HG03196 (cell line): ENCODE data around the gene SFTPD.
"Not testable (repeated sequence)": the region's sequence is repeated elsewhere in the genome, so short reads cannot be mapped to it uniquely, and the experiment has no call there.

ENCODE experiments used
- ATAC-seq: cut with Tn5 transposase; IDR thresholded peaks from one replicate; pipeline ENCODE4 v1.9.1; 2021; ENCODE audit not compliant: unreplicated experiment

Gene SFTPD

DNA sequence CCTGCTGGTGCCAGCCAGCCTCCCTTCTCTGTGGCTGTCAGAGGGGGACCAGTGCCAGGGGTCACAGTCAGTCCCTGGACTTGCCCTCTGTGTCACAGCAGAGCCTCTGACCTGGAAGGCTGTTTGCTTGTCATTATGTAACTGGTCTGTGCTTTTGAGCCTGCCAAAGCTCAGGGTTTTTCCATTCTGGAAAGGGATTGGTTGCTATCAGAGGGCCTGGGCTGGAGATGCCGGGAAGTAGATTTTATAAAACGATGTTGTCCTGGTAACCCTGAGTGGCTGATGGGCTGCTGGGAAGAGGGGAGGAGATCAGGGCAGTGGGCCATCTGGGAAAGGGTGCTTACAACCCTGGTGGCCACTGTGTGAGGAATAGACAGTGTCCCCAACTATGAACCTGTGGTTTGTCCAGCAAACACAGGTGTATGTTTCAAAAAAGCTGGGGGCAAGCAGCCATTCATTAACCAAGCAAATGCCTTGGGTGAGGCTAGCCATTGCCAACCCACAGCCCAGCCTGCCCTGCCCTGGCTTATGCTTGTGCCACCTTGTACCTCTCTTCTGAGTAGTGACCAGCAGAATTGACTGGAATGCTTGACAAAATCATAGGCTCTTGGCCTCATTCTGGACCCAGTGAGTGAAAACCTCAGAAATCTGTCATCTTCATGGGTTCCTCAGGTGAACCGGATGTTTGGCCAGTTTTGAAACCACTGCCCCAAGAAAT lies 21.6 kb downstream of the SFTPD start:
- ATAC-seq: no peak

DNA sequence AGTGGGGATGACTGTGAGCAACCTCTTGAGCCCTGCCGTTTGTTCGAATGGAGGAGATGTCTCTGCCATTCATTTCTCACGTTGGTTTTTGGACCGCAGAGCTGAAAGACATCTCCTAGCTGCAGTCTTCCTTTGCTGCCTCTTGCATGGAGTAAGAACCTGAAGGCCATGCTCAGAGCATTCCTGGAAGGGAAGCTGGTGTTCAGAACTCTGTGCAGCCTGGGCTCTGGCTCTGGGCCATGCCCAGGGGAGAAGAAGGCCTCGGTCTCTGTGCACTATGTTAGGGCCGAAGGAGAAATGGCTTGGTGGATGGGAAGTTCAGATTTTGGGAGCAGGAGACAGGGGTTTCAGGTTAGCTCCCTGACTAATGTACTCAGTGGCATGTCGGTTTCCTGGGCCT lies 22.9 kb downstream of the SFTPD start:
- ATAC-seq: no peak

DNA sequence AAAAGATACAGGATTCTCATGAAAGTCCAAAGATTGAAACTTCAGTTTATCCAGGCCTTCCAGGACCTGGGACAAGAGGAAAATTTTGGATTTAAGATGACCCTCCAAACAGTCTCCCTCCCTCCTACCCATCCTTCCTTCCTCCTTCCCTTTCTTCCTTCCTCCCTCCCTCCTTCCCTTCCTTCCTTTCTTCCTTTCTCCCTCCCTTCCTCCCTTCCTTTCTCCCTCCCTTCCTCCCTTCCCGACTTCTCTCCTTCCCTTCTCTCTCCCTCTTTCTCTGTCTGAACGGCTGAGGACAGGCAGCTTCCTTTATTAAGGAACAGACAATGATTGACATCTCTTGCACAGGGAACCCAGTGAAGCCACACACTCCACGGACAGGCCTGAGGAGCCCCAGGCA lies 23.3 kb downstream of the SFTPD start:
- no peak for ATAC-seq

DNA sequence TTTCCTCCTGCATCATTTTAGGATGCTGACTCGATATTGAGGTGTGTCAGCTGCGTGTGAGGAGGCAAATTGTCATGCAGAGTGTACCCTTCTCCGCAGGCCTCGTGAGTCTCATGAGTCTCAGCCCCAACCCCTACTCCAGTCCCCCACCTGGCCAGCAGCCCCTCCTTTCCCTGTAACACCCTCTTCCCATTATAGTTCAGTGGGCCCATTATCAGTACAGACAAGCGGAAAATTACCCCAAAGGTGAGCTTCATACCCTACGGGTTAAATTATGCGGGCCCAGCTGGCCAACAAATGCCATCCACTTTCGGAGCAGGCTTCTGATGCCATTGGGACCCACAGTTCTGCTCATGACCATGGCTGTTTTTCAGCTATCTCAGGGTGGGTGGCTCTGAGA lies 25.2 kb downstream of the SFTPD start:
- no peak for ATAC-seq

DNA sequence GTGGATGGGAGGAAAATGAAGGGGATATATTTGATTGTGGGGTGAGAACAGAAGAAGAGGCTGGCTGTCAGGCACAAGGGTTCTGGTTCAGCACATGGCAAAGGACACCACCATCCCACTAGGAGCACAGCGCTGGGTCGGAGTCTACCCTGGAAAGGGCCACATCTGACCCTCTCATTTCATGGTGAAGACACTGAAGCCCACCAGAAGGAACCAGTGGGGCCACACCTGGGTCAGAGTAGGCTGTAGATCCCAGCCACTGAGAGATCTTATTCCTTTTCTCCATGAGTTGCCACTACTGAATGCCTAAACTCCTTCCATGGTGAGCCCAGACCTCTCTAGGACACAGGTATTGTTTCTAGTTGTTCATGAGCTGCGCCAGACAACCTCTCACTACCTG lies 25.8 kb downstream of the SFTPD start:
- no peak for ATAC-seq

DNA sequence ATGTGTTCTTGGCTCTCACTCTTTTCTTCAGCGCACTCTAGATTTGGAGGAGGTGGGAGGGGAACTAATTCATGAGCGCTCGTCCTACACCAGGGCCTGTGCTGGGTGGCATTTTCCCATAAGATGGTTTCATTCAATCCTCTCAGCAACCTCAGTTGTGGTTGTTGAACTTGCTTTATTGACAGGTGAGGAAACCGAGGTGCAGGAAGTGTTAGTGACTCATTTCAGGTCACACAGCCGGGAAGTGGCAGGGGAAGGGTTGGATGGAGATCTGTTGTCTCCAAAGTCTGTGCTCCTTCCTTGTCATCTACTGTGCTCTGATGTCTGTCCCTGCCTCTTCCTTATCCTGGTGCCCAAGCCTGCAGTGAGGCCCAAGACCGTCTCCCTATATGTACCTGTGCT lies 26.9 kb downstream of the SFTPD start:
- not testable (repeated sequence) for ATAC-seq

DNA sequence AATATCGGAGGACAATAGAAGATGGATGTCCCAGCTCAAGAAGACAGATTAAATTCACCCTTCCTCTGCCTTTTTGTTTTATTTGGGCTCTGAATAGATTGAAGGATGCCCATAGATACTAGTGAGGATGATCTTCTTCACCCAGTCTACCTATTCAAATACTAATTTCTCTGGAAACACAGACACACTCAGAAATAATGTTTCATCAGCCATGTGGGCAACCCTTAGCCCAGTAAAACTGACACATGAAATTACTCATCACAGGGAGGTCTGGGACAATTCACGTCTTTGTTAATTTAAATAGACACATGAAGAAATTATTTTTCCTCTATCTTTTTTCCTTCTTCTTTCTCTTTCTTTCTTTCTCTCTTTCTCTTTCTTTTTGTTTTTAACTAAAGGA lies 33.1 kb downstream of the SFTPD start:
- ATAC-seq: not testable (repeated sequence)

DNA sequence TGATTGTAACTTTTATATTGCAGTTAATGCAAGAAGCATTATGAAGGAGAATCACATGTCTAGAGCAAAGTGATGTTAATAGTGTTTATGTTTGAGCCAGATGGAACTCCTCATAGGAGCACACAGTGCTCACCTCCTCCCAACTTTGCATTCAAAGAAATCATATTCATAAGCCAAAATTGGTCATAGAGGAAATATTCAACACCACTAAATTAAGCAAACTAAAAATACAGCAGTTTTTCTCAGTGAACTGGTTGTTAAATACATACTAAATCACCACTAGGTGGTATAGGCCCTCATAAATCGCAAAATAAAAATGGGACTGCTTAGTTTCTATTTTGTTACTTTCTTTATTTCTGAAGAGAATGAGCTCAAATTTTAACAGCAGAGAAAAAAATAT lies 34.4 kb downstream of the SFTPD start:
- not testable (repeated sequence) for ATAC-seq

DNA sequence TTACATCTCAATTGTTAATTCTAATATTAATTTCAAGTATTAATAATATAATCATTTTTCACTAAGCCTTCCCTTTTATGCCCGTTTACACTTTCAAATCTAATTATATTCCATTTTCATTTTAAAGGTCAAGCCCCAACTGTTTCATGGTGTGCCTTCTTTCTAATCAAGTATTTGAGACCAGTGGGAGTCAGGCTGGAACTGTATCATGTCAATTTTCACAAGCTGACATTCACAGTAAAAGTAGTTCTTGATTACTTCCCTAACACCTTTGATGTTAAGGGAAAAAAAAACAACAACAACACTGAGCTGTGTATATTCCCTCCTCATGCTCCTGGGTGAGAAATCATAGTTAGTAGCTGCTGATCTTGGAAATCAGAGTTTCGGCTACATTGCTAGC lies 38.1 kb downstream of the SFTPD start:
- ATAC-seq: no peak

DNA sequence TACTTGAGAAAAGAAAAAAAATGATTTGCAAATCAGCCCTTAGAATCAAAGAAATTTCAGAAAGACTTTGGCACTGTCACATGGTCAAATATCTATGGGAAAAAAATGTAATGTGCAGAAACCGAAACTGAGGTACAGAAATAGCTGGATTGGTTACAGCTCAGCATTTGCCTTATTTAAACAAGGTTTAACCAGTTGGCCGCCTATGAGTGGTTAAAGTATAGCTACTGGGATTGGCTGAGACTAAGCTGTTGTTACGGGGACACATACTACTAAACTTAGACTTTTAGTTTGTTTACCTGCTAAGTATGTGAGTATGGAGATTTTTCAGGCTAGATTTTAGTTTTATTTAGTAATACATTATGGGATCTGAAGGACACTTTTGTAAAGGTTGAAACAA lies 38.6 kb downstream of the SFTPD start:
- no peak for ATAC-seq

DNA sequence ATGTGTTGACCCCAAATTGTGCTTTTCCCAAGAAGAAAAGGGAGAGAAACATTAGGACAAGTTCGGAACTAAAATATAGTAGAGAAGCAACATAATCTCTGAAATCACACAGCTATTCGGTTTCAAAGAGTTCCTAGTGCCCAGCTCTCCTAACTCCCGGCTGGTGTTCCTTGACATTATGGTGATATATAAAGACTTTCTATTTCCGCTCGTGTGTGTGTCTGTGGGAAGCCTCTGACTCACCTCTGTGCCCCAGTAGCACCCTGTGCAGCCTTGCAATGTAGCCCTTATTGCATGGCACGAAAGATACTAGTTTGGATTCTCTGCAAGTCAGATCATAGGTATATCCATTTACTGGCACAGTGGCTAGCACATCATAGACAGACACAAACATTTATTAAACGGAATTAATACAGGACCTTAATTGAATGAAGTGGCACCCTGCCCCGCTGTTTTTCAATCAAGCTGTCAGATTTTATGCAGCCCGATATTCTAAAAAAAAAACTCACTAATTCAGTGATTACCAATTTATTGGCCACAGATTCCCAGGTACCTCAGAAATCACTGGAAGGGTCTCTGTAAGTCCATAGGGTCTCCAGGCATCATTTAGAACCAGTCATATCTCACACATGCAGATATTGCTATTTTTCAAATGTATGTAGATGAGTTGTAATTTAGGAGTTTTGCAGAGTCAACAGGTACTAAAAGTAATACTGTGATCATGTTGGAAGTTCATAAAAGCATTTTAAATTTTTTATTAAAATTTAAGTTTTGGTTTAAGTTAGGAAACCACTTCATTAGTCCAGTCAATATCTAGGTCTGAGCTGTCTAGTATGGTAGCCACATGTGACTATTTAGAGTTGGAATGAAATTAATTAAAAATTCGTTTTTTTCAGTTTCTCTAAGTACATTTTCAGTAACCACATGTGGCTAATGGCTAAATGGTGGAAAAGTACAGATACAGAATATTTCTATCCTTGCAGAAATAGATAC lies 43.3 kb downstream of the SFTPD start:
- no peak for ATAC-seq

DNA sequence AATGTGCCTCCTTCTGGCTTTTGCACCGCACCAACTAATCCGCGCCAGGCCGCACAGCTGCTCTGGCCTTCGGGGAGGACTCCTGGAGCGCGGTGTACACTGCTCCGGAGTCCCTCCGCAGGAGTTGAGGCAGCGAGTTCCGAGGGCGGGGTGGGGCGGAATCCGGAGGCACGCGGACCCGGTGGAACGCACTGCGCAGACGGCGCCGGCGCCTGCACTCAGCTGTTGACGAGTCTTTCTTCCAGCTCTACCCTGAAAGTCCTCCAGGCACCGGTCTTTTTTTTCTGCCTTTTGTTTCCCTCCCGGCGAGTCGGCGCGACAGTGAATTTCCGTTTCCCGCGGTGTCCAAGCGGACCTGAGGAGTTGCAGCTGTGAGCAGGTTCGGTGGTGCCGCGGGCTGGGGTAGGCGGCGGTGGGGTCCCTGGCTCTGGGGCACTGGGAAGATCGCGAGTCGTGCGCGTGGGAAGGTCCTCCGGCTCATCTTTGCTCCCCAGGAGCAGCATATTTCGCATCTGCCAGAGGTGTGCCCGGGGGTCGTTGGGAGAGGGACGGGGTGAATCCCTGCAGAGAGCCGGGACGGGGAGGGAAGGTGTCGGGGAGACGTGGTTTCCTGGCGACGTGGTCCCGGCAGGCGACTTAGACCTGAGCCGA lies 44.1 kb downstream of the SFTPD start:
- no peak for ATAC-seq

DNA sequence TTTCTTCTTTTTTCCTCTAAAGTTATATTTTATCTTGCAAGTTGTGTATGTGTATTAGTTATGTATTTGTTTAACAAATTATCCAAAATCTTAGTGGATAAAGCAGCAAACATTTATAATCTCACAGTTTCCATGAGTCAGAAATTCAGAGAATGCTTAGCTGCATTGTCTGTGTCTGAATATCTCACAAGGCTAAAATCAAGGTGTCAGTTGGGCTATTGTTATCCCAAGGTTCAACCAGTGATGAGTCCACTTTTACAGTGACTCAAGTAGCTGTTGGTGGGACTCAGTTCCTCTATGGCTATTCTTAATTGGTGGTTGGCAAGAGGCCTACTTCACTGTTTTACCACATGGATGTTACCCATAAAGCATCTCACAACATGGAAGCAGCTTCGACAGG lies 47.3 kb downstream of the SFTPD start:
- ATAC-seq: not testable (repeated sequence)

DNA sequence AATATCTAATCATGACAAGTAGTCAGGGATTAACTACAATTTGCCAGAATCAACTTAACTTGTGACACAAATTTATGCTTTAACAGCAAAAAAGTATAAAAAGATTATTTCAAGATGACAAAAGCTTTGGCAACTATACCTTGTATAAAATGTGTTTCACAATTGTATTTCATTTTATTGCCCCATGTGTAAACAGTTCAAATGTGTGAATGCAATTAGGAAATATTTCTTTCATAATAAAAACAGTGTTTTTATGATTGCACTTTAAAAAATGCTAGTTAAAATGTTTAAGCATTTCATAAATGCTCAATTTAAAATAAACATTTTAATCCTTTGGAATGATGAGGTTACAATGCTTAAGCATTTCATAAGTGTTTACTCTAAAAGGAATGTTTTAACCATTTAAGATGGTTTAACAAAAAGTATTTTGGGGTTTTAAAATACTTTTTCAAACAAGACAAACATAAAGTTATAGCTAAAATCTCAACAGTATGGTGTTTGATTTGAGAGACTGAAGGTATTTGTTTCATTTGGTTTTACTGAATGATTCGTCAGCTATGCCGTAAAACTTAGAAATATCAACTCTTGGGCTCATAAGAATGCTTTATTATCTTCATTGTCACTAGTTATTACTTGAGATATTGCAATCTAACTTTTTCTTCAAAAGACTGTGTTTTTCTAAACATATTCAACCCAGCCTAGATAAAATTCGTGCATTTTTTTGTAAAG lies 50.1 kb downstream of the SFTPD start:
- ATAC-seq: no peak

DNA sequence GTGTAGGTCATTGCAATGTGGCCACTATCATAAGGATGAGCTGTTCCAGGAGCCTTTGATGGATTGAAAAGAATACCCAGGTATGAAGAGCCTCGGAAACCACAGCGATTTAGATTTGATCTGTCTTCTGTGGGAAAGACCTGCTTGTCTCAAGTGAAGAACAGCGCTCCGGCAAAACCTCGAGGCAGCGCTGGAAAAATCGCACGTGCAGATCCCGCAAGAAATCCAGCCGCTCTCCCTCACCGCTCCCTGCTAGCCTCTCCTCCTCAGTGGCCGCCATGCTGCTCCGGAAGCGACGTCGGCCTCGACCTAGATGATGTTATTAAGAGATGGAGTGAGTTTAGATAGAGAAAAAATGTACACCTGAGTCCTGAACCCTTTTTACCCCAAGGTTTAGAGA lies 56.0 kb downstream of the SFTPD start:
- not testable (repeated sequence) for ATAC-seq

DNA sequence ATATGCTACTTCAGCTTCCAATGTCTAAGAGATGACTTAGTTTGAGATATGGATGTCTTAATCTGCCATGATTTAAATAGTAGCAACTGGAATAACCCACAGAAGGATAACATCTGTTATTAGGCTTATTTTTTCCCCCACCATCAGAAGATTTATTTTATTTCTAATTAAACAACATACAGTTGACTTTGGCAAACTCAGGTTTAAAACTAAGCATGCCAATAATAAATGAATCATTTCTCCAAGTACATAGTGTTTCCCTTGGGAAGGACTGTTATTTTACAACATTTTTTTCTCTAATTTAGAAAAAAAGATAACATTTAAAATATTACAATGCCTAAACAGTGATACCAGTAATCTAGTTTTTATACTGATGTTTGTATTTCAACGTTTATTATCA lies 58.4 kb downstream of the SFTPD start:
- no peak for ATAC-seq

DNA sequence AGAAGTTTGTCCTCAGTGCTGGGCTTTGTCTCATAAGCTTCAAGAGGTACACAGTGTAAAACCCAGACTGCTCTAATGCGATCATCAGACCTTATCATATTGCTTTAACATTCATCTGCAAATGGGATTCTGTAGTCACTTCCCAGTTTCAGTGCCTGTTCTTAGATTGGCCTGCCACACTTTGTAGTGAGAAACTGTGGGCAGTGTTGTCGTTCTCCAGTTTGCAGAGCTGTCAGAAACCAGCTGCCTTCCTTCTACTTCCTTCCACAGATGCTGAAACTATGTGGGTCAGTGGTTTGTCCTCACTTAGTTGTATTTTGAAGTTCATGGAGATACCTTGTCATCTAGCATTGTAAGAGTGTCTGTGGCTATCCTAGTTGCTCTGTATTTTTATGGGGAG lies 59.9 kb downstream of the SFTPD start:
- not testable (repeated sequence) for ATAC-seq
